ENCODE results near the gene VWA8.
A peak's percentile ranks its signal among the peaks of the same experiment; 100 is the strongest.
"Not testable (repeated sequence)": the region's sequence is repeated elsewhere in the genome, so short reads cannot be mapped to it uniquely, and the experiment has no call there.

The VWA8 gene

DNA sequence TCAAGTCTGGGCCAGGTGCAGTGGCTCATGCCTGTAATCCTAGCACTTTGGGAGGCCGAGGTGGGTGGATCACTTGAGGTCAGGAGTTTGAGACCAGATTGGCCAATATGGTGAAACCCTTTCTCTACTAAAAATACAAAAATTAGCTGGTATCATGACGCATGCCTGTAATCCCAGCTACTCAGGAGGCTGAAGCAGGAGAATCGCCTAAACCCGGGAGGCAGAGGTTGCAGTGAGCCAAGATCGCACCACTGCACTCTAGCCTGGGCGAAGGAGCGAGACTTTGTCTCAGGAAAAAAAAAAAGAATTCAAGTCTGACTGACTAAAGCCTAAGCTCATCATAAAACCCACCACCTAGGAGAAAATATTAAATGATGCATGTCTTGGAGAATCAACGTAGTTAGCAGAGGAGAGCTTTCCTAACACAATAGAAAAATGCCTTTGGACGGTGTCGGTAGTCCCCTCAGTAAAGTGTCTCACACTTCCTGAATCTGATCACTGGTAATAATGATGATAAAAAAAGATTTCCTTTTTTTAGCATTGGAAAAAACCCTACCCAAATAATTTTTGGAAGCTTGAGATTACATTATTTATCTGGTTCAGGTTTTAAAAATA lies 313.1 kb downstream of the VWA8 start:
- not testable (repeated sequence) for DNase-seq (ENCODE audit: low spot score)

DNA sequence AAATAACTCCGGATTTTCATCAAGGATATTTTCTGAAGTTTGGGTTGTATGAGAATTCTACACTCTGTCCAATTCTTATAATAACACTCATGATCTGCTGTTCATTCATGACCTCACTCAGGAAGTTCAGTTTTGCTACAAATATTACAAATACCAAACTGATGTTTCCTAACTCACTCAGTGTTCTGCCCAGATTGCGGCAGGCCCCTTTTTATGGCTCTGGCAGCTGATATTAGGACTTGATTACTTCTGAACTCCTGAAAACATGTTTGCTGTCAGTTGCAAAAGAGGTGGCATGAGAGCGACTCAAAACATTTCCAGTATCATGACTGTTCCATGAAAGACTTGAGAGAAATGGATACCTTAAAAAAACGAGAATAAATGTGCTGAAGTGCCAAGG lies 315.6 kb downstream of the VWA8 start:
- DNase-seq (ENCODE audit: low spot score), result peak; percentile 68

DNA sequence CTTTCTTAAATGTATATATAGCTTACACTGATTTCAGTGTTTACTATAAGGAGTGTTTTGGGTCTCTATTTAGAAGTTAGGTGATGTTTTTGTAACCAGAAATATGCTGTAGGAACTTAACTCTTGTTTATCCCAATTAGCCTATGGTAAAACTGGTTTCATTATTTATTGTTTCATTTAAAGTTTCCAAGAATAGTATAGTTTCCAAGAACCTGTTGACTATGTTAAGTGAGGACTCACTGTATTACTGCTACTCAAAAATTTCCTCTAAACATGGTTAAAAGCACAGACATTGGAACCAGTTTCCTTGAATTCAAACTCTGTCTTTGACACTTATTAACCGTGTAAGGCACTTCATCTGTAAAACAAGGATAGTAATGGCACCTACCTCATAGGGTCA lies 316.2 kb downstream of the VWA8 start:
- DNase-seq (ENCODE audit: low spot score), result no peak

DNA sequence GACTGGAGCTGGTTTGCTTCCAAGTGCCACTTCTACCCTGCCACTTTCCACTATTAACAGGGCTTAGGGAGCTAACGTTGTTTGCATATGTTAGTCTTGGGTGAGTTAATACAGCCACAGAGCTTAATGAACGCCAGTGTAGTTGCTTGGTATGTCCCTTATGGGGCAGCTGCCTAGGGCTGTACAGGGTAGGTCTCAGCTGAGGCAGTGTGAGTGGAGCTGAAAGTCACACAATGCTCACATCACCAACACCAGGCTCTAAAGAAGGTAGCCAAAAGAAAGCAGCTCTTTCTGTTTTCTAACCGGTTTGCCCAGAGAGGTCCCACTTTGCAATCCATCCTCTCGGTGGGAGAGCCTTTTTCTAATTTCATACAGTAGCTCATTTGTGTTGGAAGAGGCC lies 317.4 kb downstream of the VWA8 start:
- no peak for DNase-seq (ENCODE audit: low spot score)

DNA sequence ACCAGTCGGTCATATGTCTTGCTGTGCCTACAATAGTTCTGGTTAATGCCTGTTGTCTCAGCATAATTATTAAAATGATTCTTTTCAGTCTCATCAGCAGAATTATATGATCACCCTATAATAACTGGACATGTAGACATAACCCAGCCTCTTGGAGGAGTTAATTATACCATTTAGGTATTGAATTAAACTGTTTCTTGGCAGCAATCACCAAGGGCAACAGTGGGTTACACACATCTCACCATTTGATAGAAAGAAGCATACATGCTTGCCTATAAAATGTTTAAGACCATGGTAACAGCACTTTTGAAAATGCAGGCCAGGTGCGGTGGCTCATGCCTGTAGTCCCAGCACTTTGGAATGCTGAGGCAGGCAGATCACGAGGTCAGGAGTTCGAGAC lies 318.9 kb downstream of the VWA8 start:
- DNase-seq (ENCODE audit: low spot score), result no peak

DNA sequence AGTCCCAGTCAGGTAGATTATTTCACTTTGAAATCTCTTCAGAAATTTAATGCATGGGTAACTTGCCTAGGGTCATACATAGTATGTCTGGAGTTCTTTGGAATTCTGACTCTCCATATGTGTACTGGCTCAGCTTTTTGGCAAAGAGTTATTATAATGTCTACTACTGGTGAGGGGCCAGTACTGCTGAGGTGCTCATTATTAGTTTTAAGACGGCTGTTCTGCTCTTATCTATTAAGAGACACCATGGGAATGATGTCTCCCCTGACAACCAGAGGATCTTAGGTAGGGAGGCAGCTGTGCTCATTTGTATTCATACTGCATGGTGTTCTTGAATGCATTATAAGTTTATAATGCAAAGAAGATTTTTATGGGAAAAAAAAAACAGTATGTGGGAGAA lies 319.5 kb downstream of the VWA8 start:
- no peak for DNase-seq (ENCODE audit: low spot score)

DNA sequence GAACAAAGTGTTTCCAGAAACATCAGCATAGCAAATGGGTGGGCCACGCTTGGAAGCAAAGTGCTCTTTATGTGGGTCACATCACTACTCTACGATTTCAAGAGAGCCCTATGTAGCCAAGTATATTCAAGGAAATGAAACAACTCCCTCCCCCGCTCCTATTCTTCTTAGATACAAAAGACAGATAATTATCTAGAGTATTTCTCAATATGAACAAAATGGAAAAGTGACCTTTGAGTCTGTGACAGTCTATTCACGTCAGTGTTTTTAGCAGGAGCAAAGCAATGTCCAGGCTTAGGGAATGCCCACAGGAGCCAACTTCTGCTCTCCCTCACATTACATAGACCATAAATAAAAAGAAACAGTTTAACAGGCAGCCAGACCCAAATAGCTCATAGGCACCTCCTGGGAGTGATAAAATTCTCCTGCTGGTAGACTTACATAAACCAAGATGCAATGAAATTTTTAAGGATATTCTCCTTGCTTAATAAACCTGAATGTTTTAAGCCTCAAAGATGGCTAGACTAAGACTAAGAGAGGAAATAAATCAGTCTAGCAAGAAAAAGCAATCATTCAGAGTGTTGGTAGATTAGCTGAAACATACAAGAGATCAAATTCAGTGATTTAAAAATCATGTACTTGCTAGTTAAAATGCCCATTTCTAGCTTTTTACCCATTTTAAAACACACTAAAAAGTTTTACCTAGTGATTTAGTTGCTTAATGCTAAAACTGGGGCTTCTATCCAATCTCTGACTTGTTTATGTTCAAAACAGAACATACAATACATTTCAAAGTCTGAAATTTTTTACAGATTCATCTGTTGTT lies 320.7 kb downstream of the VWA8 start:
- DNase-seq (ENCODE audit: low spot score), result no peak

DNA sequence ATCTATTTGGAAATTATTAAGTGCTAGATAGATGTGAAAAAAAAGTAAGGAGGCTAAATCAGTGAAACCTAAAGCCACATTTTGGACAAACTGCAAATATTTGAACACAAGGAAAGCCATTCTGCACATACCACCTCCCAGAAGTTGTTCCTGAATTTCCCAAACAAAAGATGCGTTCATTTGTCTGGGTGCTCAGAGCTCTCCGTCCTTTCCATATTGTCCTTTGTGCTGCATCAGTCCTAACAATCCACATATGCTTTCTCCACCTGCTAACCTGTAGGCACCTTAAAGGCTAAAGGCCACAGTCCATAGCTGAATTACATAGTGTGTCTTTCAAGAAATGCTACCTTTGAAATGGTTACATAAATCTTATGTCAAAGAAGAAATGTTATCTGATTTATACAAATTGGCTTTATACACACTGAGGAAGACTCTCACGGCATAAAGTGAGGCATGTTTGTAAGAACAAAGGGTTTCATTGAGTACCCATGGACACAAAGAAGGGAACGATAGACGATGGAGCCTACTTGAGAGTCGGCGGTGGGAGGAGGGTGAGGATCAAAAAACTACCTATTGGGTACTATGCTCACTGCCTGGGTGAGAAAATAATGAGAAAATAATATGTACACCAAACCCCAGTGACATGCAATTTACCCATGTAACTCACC lies 321.5 kb downstream of the VWA8 start:
- DNase-seq (ENCODE audit: low spot score), result no peak

DNA sequence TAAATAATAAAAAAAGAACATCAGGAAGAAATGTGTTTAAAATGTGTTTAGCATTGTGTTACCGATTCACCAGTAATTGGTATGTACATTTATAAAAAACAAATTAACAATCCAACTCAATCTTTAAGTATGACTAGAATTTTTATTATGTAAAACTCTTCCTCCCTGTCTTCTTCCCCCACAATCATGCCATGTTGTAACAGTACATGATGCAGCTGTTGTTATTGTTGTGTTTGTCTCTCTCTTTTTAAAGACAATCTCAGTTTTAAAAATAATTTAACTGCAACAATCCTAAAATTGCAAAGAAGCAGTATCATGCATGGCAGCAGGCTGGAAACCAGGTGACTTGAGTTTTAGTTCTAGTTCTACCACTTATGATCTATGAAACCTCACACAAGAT lies 323.3 kb downstream of the VWA8 start:
- no peak for DNase-seq (ENCODE audit: low spot score)

DNA sequence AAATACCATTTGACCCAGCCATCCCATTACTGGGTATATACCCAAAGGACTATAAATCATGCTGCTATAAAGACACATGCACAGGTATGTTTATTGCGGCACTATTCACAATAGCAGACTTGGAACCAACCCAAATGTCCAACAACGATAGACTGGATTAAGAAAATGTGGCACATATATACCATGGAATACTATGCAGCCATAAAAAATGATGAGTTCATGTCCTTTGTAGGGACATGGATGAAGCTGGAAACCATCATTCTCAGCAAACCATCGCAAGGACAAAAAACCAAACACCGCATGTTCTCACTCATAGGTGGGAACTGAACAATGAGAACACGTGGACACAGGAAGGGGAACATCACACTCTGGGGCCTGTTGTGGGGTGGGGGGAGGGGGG lies 323.9 kb downstream of the VWA8 start:
- not testable (repeated sequence) for DNase-seq (ENCODE audit: low spot score)

DNA sequence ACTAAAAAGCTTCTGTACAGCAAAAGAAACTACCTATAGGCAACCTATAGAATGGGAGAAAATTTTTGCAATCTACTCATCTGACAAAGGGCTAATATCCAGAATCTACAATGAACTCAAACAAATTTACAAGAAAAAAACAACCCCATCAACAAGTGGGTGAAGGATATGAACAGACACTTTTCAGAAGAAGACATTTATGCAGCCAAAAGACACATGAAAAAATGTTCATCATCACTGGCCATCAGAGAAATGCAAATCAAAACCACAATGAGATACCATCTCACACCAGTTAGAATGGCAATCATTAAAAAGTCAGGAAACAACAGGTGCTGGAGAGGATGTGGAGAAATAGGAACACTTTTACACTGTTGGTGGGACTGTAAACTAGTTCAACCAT lies 324.3 kb downstream of the VWA8 start:
- DNase-seq (ENCODE audit: low spot score), result not testable (repeated sequence)

DNA sequence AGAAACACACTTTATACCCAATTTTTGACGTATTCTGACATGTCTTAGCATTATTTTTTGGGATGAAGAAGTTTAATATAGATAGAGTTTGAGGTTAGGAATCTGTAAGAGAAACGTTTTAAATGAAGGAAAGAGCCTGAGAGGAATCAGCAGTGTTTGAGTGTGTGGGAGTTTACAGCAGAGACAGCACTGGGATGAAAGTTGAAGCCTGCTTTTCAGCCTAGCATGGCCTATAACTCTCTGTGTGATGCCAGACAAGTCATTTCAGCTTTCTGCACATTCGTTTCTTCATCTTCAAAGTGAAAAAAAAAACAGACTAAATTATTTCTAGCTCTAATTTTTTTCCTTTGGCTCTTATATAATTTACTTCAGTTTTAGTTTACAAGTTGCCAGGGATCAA lies 326.5 kb downstream of the VWA8 start:
- no peak for DNase-seq (ENCODE audit: low spot score)

DNA sequence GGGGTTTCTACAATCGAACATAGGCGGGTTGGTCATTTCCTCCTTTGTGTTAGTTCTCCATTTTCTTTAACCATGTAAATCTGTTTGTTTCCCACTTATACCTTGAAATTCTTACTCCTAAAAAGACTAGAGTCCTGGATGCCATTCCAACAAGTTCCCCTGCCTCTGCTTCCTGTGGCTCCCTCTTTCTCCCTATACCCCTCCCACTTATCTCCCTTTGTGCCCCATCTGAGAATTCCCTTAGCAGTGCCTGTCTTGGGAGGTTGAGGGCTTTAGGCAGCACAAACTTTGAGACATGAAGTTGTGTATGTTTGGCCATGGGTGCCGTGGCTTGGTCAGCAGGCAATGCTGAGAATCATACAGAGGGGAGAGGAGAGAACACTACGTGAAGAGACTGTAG lies 327.1 kb downstream of the VWA8 start:
- DNase-seq (ENCODE audit: low spot score), result no peak

DNA sequence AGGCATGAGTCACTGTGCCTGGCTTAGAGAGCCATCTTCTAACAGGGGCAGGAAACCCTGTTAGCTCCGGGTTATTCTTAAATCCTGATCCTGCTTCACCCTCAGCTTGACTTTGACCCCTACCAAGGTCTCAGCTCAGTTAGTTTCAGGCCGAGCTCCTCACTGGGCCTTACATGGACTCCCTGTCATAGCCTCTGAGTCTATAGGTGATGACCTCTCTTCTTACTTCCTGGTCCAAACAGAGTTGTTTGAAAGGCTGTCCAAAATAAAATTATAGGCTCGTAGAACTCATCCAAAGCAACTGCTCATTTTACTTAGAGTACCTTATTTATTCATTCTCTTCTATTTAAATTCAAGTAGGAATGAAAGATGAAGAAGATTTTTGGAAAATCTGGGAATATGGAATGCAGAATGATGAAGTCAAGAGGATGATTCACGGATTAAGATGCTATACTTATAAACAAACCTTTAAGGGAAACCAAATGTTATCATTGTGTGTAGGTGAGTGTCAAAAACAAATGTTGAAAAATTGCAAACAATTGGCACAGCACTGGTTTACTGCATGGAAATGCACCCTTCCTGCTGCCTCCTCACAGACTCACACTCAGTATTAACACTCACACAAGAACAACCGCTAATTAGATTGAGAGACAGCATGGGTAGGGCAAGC lies 329.5 kb downstream of the VWA8 start:
- DNase-seq (ENCODE audit: low spot score), result no peak

DNA sequence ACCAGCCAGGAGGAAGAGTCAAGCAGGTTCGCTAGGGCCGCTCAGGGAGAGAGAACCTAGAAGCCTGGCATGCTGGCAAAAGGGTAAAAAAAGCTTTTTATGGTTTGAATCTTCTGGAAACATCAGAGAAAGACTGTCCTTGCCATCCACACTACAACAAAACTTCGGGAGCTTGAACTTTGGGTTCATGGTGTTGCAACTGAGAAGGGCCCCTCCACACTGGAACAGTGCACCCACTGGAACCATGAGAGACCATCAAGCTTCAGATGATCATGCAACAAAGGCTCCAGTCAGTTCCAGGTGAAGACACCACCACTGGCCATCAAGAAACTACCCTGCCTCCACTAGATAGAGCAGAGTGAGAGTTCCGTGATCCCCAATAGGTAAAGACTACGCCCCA lies 333.5 kb downstream of the VWA8 start:
- no peak for DNase-seq (ENCODE audit: low spot score)

DNA sequence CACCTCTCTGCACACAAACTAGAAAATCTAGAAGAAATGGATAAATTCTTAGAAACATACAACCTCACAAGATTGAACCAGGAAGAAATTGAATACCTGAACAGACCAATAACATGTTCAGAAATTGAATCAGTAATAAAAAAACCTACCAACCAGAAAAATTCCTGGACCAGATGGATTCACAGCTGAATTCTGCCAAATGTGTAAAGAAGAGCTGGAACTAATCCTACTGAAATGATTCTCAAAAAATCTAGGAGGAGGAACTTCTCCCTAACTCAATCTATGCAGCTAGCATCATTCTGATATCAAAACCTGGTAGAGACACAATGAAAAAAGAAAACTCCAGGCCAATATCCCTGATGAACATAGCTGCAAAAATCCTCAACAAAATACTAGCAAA lies 336.9 kb downstream of the VWA8 start:
- DNase-seq (ENCODE audit: low spot score), result no peak

DNA sequence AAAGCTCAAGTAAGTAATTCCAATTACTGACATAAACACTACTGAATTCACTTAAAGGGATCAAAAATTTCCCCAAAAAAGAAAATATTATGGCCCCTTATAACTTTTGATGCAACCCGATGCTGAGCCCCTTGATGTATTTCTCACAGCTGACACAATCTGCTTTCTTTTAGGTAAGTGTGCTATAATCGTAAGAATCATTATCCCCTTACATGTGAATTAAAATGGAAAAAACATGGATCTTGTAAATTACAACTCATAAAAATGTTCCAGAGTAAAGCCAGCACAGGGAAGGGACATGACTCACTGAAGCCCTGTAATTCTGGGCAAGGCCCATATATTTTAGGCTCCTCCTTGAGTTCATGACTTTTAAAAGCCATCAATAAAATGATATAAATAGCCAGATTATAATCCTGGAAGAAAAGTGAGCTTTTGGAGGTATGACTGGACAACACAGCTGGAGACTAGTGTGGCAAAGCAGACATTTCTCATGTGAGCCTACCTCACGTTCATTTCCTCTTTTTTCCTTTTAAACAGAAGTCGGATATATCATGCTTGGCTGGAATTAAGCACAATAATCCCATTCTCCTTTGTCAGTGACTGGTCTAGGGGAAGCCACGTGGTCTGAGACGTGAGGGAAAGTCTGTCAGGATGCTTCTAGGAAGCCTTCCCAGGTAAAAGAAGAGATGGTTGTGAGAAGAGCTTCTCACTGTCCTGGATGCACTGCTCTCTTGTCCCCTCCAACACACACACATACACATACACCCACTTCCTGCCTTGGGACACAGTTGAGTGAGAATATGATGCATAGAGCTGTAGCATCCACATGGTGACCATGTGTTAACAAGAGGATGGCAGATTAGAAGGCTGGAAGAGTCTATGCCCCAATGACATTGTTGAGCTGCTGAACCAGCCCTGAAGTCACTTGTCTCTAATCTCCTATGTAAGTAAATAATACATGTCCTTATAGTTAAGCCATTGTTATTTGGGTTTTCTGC lies 338.2 kb downstream of the VWA8 start:
- DNase-seq (ENCODE audit: low spot score), result no peak

DNA sequence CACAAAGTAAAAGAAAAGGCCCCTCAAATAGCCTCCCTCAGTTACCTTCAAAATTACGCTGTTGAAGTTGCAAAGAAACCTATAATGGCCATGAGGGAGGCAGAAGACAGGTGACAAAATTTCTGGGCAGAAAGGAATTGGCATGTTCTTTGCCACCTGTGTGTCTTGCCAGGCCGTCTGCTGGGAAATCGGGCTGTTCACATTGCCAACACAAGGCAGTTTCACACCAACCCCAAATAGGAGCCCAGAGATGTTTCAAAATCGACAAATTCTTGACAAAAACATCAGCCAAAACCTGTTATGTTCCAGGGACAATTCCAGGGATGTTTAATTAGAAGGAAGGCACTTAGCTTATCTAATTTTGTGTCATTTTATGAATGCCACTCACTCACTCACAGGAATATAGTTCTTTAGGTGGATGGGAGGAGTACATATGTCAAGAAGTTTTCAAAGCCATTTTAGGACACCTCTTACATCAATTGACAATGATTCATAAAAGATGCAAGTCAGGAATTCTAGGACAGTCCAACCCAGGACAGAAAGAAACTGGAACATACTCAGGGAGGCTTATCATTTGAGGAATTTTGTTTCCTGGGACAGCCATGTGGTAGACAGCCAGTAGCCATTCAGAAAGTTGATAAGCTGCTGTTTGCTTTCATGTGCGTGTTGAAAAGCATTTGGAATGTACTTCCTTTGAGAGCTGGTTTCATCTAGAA lies 339.0 kb downstream of the VWA8 start:
- DNase-seq (ENCODE audit: low spot score), result no peak

DNA sequence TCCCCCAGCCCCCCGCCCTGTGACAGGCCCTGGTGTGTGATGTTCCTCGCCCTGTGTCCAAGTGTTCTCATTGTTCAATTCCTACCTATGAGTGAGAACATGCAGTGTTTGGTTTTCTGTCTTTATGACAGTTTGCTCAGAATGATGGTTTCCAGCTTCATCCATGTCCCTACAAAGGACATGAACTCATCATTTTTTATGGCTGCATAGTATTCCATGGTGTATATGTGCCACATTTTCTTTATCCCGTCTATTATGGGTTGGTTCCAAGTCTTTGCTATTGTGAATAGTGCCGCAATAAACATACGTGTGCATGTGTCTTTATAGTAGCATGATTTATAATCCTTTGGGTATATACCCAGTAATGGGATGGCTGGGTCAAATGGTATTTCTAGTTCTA lies 343.3 kb downstream of the VWA8 start:
- not testable (repeated sequence) for DNase-seq (ENCODE audit: low spot score)

DNA sequence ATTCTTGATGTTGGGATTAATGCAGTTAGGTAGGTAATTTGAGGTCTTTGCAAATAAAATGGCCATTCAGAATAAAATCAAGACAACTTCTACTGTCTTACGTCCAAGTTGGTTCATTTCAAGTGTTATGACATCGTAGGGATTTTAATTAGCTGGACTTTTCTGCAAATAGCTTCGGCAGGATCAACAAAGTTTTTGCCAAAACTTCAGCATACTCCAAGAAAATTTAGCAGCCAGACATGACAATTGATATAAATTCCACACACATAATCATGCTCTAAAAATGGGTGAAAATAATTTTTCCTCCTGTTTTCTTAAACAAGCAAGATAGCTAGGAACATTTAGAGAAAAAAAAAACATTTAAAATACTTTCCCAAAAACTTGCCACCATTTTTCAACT lies 344.8 kb downstream of the VWA8 start:
- DNase-seq (ENCODE audit: low spot score), result no peak

DNA sequence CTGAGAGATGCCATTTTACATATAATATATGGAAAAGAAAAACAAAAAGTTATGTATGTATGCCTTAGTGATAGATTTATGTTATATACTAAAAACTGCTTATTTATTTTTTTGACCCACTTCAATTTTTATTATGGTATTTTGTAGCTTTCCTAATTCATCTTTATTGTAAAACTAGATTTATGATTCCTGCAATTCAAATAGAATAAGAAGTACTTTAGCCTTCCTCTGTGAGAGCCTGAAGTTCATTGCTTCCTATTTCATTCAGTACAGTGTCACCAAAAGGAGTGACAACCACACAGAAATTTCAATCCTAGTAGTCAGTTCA lies 345.4 kb downstream of the VWA8 start:
- DNase-seq (ENCODE audit: low spot score), result no peak
